NOMO-1 (cell line): ENCODE results near the gene GTPBP2.
"Not testable (repeated sequence)": the region's sequence is repeated elsewhere in the genome, so short reads cannot be mapped to it uniquely, and the experiment has no call there.

Source experiments
- DNase-seq, 2 experiments: peaks; one replicate each; lab custom pipeline; 2025; ENCODE audit not compliant: unreplicated experiment in 2 of 2; lab: John Stamatoyannopoulos, UW

The GTPBP2 gene

GRCh38 chr6:43624786-43625288 is 4.2 kb downstream of the GTPBP2 start:
- DNase-seq: no peak

DNA sequence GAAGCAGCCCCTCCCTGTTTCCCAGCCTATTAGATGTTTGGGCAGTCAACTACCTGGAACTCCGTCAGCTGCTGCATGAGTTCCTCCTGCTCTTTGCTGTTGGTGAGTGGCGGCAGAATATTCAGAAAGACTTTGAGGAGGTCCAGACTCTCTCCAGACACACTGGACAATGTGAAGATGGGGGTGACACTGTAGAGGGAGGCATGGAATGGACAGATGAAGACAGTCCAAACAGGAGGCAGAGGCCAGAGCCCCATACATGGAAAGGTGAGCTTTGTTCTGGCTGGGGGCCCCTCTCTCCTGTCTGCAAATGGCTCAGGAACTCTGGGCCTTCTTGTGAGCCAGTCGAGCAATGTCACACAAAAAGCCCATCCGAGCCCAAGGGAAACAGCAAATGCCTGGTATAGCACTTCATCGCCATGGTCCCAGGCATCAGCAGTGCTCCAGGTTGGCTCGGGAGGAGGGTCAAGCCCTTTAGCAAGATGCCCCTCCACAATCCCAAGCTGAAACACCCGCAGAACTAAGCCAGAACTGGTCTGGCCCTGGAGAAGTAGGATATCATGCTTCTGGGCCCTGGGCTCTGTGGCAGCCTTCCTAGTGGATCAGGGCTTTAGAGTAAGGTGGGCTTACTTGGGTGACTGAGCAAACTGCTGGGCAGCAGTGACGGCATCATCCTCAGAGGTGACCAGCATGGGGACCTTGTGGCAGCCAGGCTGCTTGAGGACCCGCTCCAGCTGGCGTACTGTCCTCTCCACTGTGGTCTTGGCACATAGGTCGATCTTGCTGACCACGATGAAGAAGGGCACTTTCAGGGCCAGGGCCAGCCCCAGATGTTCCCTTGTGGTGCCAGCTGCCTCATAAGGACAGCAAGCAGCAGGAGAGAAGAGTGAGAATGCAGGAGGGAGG is 4.9 kb downstream of the GTPBP2 start:
- DNase-seq: no peak

DNA sequence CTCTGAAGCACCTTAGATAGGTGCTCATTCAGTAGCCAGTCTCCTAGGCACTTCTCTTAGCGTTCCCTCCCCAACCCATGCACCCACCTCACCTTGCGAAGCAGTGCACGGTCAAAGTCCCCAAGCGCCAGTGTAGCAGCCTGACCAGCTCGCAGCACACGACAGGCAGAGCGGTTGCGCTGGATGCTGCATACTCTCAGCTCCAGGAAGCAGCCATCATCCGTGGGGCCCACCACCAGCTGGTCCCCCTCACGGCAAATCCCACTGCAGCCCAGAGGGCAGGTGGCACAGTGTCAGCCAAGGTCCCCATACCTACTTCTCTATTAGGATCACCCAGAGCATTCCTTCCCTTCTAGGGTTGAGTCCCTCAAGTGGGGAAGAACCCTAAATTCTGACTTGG is 6.5 kb downstream of the GTPBP2 start:
- no peak for DNase-seq

GRCh38 chr6:43621836-43622180 is 7.3 kb downstream of the GTPBP2 start:
- no peak for DNase-seq

GRCh38 chr6:43621078-43621835 is 7.8 kb downstream of the GTPBP2 start:
- no peak for DNase-seq

DNA sequence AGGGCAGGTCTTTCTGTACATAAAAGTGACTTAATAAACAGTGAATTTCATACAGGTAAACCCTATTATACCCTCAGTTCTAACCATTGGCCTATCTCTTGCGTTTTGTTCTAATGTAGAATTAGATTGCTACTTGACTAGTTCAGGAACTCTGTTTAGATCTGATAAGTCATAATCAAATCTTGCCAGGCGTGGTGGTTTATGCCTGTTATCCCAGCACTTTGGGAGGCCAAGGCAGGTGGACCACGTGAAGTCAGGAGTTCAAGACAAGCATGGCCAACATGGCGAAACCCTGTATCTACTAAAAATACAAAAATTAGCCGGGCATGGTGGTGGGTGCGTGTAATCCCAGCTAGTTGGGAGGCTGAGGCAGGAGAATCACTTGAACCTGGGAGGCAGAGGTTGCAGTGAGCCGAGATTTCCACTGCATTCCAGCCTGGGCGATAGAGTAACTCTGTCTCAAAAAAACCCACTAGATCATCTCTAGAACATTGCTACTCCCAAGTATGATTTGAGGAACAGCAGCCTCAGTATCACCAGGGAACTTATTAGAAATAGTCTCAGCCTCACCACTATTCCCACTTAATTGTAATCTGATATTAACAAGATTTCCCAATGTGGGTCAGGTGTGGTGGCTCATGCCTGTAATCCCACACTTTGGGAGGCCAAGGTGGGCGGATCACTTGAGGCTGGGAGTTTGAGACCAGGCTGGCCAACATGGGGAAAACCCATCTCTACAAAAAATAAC is 12.2 kb downstream of the GTPBP2 start:
- no peak for DNase-seq

DNA sequence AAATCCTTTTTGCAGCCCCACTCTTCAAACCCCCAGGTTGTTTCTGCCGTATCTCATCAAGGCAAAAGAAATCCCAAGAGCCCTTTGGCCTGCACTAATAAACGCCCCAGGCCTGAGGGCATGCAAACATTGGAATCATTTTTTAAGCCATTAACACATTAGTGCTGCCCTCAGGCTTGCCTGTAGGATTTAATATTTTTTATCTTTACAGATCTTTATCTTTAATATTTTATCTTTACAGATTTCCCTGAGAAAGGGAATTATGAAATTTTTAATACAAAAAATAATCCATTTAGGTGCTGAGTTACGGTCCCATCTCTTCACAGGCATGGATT is 14.7 kb downstream of the GTPBP2 start:
- no peak for DNase-seq

DNA sequence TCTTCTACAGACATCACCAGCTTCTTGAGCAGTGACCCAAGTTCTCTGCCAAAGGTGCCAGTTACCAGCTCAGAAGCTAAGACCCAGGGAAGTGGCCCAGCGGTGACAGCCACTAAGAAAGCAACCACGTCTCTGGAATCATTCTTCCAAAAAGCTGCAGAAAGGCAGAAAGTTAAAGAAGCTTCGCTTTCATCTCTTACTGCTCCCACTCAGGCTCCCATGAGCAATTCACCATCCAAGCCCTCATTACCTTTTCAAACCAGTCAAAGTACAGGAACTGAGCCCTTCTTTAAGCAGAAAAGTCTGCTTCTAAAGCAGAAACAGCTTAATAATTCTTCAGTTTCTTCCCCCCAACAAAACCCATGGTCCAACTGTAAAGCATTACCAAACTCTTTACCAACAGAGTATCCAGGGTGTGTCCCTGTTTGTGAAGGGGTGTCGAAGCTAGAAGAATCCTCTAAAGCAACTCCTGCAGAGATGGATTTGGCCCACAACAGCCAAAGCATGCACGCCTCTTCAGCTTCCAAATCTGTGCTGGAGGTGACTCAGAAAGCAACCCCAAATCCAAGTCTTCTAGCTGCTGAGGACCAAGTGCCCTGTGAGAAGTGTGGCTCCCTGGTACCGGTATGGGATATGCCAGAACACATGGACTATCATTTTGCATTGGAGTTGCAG is 15.2 kb downstream of the GTPBP2 start:
- no peak for DNase-seq

DNA sequence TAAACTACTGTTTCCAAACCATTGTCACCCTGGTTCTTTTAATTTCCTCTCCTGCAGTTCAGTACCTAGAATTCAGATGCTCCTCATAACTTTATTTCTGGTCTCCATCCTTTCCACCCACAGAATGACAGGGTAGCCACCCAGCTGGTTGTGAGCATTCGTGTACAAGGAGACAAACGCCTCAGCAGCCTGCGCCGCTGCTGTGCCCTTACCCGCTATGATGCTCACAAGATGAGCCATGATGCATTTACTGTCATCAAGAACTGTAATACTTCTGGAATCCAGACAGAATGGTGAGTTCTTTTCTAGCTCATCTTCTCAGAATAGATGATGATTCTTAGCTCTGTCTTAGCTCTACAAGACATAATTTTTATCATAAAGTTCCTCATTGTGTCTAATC is 18.6 kb downstream of the GTPBP2 start:
- DNase-seq: no peak

DNA sequence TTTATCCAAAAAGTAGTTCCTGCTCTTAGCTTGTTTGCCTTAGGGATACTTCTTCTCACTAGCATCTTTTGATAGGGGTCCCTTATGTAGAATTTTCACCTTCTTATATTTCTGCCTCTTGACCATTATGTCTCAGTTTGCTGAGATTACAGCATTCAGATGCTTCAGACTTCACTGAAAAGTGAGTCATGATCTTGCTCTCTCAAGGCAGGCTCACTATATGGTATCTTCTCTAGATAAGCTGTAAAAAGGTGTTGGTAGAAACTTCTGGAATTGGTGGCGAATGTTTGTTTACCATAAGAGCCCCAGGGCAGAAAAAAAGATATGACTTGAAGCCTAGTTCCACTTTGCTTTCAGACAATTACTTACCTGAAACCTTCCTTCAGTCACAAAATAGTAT is 19.7 kb downstream of the GTPBP2 start:
- no peak for DNase-seq

- DNase-seq: peak; percentile 68 to 73
These were observed 20.3 kb downstream of the GTPBP2 start for GRCh38 chr6:43608807-43609206.

- peak; percentile 28 to 37 for DNase-seq
These were observed 20.7 kb downstream of the GTPBP2 start for GRCh38 chr6:43608310-43608763.

DNA sequence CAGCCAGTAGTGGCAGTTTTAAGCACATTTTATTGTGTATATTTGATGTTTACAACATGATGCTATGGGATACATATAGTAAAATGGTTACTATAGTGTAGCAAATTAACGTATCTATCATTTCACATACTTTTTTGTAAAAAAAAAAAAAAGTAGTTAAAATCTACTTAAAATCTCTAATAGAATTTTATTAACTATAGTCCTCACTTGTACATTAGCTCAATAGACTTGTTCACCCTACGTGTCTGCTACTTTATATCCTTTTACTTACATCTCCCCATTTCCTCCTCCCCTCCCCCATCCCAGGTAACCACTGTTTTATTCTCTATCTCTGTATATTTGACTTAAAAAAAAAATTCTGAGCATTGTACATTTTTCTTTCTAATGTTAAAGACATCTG is 23.0 kb downstream of the GTPBP2 start:
- DNase-seq: no peak

GRCh38 chr6:43604174-43604573 is 24.9 kb downstream of the GTPBP2 start:
- no peak for DNase-seq

DNA sequence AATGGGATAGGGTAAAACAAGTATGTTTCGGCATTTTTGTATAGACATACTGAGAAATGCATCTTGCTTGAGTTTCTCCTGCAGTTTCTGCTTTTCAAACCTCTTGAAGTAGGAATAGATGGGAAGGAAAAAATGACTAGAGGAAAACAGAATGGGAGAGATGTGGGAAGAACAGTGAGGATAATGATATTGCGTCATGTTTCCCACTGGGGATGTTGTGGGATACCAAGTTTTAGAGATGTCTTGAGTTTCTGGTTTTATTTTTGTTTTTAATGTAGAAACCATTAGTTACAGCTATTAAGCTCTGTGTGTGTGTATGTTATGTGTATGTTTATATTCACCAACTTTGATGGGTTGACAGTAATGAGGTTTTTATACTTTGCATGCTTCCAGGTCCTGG is 28.5 kb downstream of the GTPBP2 start:
- no peak for DNase-seq

DNA sequence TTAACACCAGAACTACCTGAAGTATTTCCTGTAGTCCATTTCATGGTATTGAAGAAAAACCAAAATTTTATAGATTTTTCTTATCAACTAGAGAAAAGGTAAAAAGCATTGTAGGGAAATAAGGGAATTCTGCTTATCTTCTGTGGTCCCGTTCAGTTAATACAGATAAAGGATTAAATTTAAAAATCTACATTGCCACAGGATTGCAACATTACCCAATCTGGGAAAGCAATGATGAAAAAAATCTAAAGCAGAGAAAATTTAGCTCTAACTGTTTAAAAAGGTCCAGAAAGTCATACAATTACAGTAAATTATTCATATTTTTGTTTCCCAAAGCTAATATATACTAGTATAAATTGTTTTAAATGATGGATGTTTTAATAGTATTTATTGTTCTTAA is 35.1 kb downstream of the GTPBP2 start:
- no peak for DNase-seq

DNA sequence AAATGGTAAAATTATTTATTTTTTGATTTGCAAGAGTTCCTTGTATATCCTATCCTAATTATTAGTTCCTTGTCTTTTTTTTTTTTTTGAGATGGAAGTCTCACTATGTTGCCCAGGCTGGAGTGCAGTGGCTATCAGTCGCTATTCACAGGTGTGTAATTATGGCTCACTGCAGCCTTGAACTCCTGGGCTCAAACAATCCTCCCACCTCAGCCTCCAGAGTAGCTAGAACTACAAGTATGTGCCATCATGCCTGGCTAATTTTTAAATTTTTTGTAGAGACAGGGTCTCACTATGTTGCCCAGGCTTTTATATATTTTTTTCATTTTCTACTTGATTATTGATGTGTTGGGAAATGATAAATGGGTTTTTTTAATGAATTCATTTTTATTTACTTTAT is 39.5 kb downstream of the GTPBP2 start:
- DNase-seq: not testable (repeated sequence)

- DNase-seq: no peak
These were observed 40.9 kb downstream of the GTPBP2 start for GRCh38 chr6:43588194-43588593.

DNA sequence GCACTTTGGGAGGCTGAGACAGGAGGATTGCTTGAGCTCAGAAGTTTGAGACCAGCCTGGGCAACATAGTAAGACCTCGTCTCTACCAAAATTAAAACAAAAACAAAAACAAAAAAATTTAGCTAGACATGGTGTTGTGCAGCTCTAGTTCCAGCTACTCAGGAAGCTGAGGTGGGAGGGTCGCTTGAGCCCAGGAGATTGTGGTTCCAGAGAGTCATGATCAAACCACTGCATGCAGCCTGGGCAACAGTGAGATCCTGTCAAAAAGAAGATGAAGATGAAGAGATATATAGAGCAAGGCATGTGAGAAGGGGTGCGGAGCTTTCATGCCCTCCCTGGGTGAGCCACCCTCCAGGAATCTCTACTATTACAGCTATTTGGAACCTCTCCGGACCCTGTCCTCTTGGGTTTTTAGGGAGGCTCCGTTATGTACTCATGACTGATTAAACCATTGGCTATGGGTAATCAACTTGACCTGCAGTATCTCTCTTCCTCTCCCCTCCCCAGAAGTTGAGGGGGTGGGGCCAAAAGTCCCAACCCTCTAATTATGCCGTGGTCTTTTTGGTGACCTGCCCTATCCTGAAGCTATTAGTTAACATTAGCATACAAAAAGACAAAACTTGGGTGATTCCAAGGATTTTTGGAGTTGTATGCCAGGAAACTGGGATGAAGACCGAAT is 44.0 kb downstream of the GTPBP2 start:
- DNase-seq: no peak

GRCh38 chr6:43582911-43583310 is 46.2 kb downstream of the GTPBP2 start:
- DNase-seq: no peak
